Prostate gland (tissue), 2 donors: Measurements from ENCODE around the gene AFAP1L1.

Experiments
- POLR2A ChIP-seq: fragments of 450-650 bp; IDR thresholded peaks from one replicate; pipeline ENCODE4 v1.6.1; 2016; ENCODE audit warnings: antibody characterized with exemption, mild to moderate bottlenecking
- POLR2AphosphoS5 ChIP-seq: sonication (generic); formaldehyde crosslinking; IDR thresholded peaks from one replicate; pipeline ENCODE4 v1.6.1; 2017; ENCODE audit warnings: antibody characterized with exemption
- TF ChIP-seq, protein P1 (sequence below), 4 experiments: fragments of 200-600 bp in 2 of 4; fragments of 450-650 bp in 2 of 4; sonication (generic) in 2 of 4; IDR thresholded peaks; 1 replicate in 3 of 4; 2 replicates in 1 of 4; pipeline ENCODE4 v1.5.1; 2016 to 2019; ENCODE audit warnings: antibody characterized with exemption in 4 of 4, mild to moderate bottlenecking in 2 of 4, moderate library complexity in 2 of 4

DNA sequence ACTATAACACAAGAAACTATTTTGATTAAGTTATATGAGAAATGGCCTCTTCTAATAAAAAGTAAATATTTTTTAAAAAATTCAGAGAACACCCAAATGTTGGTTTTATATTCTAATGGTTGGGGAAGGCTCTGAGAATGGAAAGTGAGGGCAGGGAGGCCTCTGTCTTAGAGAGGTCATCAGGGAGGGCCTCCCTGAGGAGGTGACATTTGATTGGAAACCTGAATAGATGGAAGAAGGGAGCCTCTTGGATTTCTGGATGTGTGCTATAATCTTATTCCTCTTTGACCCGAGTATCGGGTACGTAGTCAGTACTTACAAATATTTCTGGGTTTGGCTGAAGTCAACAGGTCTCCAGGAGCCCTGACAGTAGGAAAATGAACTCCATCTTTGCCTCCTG is 47.5 kb downstream of the AFAP1L1 start:
- TF ChIP-seq, protein P1, sequence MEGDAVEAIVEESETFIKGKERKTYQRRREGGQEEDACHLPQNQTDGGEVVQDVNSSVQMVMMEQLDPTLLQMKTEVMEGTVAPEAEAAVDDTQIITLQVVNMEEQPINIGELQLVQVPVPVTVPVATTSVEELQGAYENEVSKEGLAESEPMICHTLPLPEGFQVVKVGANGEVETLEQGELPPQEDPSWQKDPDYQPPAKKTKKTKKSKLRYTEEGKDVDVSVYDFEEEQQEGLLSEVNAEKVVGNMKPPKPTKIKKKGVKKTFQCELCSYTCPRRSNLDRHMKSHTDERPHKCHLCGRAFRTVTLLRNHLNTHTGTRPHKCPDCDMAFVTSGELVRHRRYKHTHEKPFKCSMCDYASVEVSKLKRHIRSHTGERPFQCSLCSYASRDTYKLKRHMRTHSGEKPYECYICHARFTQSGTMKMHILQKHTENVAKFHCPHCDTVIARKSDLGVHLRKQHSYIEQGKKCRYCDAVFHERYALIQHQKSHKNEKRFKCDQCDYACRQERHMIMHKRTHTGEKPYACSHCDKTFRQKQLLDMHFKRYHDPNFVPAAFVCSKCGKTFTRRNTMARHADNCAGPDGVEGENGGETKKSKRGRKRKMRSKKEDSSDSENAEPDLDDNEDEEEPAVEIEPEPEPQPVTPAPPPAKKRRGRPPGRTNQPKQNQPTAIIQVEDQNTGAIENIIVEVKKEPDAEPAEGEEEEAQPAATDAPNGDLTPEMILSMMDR (IDR thresholded peaks at IDR 0.05), result no peak
- TF ChIP-seq POLR2A, result no peak
- no peak for TF ChIP-seq POLR2AphosphoS5
